Central memory CD4-positive, alpha-beta T cell (primary cell): ENCODE measurements around the gene HTR4.
"Not testable (repeated sequence)": the region's sequence is repeated elsewhere in the genome, so short reads cannot be mapped to it uniquely, and the experiment has no call there.

Source experiments
- DNase-seq: peaks from one replicate; pipeline ENCODE4 v3.0.0; 2022
- total RNA-seq, 3 experiments: gene quantifications; one replicate each; lab custom pipeline; 2026; lab: John Stamatoyannopoulos, UW

Gene HTR4, protein sequence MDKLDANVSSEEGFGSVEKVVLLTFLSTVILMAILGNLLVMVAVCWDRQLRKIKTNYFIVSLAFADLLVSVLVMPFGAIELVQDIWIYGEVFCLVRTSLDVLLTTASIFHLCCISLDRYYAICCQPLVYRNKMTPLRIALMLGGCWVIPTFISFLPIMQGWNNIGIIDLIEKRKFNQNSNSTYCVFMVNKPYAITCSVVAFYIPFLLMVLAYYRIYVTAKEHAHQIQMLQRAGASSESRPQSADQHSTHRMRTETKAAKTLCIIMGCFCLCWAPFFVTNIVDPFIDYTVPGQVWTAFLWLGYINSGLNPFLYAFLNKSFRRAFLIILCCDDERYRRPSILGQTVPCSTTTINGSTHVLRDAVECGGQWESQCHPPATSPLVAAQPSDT
- total RNA-seq, result 0 reads per million in 3 experiments

- DNase-seq, result no peak
Measured at GRCh38 chr5:148653836-148654781, at the start of gene HTR4. HTR4 (minus strand) TSS chr5:148654527; CDS start chr5:148637014, 17,513 bp downstream.

DNA sequence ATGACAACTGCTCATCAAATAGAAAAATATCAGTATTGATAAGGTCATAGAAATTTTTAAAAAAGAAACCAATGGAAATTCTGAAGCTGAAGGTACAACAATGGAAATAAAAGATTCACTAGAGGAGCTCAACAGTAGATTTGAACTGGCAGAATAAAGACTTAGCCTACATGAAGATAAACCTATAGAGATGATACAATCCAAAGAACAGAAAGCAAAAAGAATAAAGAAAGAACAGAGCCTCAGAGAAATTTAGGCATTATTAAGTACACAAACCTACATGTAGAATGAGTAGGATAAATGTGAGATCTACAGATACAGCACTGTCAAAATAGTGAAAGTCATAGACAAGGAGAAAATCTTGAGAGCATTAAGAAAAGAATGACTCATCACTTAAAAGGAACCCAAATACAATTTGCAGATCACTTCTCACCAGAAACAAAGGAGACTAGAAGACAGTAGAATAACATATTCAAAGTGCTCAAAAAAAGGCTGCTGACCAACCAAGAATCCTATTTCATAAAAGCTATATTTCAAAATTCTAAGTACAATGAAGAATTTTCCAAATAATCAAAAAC, 47.8 kb upstream of the HTR4 start:
- DNase-seq, result no peak

DNA sequence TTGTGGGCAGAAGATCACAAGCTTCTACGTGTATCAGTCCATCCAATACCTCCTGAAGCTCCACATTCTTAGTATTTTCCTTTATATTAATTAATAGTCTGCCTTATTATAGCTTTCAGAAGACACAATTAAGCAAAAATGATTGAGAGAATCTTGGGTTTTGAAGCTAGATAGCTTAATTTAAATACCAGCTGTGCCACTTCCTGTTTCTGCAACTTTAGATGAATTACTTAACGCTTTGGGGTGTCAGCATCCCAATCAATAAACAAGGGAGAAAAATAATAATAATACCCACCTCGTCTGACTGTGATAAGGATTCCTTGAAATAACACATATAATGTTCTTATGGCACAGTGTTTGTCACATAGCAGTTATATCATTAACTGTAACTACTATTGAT, 44.7 kb upstream of the HTR4 start:
- DNase-seq, result no peak

- DNase-seq, result no peak
Measured at GRCh38 chr5:148697809-148698196, 43.5 kb upstream of the HTR4 start.

GRCh38 chr5:148697180-148697808, 43.0 kb upstream of the HTR4 start:
- DNase-seq, result no peak

GRCh38 chr5:148696187-148697036, 42.1 kb upstream of the HTR4 start:
- DNase-seq, result no peak

DNA sequence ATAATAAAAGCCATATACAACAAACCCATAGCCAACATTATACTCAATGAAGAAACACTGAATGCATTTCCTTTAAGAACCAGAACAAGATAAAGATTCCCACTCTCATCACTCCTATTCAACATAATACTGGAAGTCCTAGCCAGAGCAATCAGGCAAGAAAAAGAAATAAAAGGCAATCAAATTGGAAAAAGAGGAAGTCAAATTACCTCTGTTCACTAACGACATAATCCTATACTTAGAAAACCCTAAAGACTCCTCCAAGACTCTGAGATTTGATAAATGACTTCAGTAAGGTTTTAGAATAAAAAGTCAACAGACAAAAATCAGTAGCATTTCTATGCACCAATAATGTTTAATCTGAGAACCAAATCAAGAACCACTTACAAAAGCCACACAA, 36.6 kb upstream of the HTR4 start:
- no peak for DNase-seq

DNA sequence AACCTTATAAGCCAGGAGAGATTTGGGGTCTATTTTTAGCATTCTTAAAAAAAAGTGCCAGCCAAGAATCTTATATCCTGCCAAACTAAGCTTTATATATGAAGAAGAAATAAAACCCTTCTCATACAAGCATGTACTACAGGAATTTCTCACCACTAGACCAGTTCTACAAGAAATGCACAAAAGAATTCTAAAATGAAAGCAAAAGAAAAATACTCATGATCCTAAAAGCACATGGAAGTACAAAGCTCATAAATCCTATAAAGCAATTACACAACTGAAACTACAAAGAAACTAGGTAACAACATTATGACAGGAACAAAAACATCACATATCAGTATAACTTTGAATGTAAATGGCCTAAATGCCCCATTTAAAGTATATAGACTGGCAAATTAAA, 34.5 kb upstream of the HTR4 start:
- DNase-seq, result no peak

DNA sequence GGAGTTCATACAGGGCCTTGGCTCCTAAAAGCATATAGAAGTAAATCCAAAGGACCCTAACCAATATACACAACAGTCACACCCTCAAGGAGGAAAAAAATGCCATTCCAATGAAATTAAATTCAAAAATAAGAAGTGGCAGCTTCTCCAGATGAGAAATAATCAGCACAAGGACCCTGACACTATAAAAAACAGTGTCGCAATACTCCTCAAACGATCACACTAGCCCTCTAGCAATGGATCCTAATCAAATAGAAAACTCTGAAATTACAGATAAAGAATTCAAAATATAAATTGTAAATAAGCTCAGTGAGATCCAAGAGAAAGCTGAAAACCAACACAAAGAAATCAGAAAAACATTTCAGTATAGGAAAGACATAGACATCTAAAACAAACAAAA, 33.5 kb upstream of the HTR4 start:
- no peak for DNase-seq

DNA sequence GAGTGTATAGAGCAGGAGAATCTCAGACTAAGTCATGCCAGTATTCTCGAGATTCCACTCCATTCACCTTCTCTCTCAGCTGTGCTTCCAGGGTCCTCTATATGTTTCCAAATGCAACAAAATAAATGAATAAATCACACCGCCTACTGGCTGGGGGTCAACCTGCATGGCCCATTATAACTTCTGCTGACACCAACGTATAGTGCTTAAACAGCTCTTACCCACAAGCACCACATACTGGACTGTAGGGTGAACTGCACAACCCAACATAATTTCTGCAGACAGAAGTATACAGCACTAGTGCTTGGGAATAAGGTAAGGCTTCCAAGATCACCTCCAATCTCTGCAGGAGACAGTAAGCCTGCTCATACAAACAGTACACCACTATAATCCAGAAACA, 33.1 kb upstream of the HTR4 start:
- no peak for DNase-seq

GRCh38 chr5:148686660-148687059, 32.3 kb upstream of the HTR4 start:
- no peak for DNase-seq

DNA sequence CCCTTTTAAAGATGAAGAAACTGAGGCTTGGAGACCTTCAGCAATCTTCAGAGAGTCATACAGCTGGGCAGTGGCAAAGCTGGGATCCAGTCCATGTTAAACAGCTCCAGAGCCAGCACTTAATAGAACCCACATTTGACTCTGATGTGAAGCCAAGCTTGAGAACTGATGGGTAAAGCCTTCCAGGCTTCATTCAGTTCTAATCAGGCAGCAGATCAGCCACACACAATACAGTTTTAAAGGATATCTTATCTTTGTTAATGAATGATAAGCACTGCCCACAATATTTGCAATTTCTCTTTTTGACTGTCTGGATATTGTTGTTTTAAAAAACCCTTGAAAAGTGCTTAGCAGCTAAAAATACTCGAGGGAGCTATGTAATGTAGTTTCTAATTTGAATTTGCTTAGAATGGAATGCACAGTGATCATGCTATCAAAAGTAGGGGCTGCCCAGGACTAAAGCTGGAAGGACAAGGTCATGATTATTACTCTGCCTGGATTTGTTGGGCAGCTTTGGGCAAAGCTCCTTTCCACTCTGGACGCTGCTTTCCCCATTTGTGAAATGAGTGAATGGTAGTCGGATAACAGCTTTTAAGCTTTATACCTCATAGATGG, 31.3 kb upstream of the HTR4 start:
- DNase-seq, result no peak

- no peak for DNase-seq
Measured at GRCh38 chr5:148684528-148684927, 30.2 kb upstream of the HTR4 start.

DNA sequence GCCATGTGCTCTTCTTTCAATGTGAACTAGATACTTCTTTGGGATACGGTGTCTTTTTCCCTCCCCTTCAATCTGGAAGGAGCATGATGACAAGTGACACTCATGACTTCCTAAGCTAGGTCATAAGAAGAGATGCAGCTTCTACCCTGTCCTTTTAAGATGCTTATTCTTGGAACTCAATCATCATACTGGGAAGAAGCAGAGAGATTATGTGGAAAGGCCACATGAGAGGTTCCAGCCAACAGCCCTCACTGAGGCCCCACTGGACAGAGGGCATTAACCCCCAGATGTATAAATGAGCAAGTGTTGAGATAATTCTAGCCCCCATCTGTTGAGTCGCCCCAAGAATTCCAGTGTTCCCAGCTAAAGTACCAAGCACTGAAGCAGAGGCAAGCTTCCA, 29.3 kb upstream of the HTR4 start:
- DNase-seq, result no peak

DNA sequence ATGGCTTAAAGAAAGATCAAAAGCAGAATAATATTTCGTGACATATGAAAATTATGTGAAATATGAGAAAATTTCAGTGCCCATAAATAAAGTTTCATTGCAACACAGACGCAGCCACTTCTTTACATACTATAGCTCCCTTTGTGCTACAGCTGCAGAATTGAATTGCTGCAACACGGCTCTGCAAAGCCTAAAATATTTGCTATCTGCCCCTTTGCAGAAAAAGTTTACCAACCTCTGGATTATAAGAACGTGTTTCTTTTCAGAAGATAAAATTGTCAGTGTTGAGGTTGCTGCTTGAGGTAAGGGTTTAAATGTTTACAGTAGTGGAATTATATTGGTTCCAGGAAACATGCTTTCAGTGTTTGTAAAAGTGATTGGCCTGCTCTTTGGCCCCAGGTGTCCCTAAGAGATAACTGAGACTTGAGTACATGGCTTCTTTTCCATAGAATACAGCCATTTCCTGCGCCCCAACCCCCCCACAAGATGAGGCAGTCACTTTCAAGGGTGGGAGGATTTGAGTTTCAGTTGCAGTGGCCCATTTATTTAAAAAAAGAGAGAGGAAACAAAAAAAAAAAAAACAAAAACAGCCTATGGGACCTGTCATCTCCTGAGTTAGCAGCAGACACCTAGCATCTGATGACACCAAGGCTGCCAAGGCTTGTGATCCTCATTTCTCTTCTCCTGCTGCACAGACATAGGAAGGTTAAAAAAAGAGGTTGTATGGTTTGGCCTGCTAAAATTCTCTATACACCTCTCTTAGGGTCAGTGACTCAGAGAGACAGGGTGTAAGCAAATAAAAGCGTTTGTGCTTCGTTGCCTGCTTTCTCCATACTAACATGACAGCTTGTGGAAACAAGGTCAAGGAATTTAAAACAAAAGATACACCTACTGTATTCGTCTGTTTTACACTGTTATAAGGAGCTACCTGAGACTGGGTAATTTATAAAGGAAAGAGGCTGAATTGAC, 28.0 kb upstream of the HTR4 start:
- DNase-seq, result no peak

GRCh38 chr5:148681157-148682057, 27.1 kb upstream of the HTR4 start:
- no peak for DNase-seq

DNA sequence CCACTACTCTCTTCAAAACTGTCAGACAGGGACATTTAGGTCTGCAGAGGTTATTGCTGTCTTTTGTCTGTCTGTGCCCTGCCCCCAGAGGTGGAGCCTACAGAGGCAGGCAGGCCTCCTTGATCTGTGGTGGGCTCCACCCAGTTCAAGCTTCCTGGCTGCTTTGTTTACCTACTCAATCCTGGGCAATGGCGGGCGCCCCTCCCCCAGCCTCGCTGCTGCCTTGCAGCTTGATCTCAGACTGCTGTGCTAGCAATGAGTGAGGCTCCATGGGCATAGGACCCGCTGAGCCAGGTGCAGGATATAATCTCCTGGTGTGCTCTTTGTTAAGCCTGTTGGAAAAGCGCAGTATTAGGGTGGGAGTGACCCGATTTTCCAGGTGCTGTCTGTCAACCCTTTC, 19.4 kb upstream of the HTR4 start:
- DNase-seq, result not testable (repeated sequence)

GRCh38 chr5:148666353-148666752, 12.0 kb upstream of the HTR4 start:
- no peak for DNase-seq

- DNase-seq, result no peak
Measured at GRCh38 chr5:148665431-148665830, 11.1 kb upstream of the HTR4 start.
